ENCODE data around the gene CTNNBIP1.
"Not testable (repeated sequence)": the region's sequence is repeated elsewhere in the genome, so short reads cannot be mapped to it uniquely, and the experiment has no call there.

CTNNBIP1 gene

GRCh38 chr1:9910076-9910422 lies at the start of gene CTNNBIP1:
TSS of gene CTNNBIP1 (minus strand) at chr1:9910269. CDS start at chr1:9872064, 38,205 bp downstream.
- no peak for DNase-seq (ENCODE audit: extremely low read depth in 1 of 2, low read depth in 1 of 2)

GRCh38 chr1:9957726-9958125 lies 47.7 kb upstream of the CTNNBIP1 start:
- no peak for DNase-seq (ENCODE audit: extremely low read depth in 1 of 2, low read depth in 1 of 2)

GRCh38 chr1:9946315-9946714 lies 36.2 kb upstream of the CTNNBIP1 start:
- no peak for DNase-seq (ENCODE audit: extremely low read depth in 1 of 2, low read depth in 1 of 2)

- peak; percentile 66 to 80 for DNase-seq (ENCODE audit: extremely low read depth in 1 of 2, low read depth in 1 of 2)
Measured at GRCh38 chr1:9942939-9943788, 33.1 kb upstream of the CTNNBIP1 start, which contains the start of the genes LZIC and NMNAT1. TSS of gene LZIC (minus strand) at chr1:9943391. CDS start at chr1:9936619, 6,772 bp downstream. TSS of gene NMNAT1 (plus strand) at chr1:9943475. CDS start at chr1:9972074, 28,599 bp downstream.

- no peak for DNase-seq (ENCODE audit: extremely low read depth in 1 of 2, low read depth in 1 of 2)
Measured at GRCh38 chr1:9942399-9942938, 32.4 kb upstream of the CTNNBIP1 start.

GRCh38 chr1:9929431-9930385 lies 19.6 kb upstream of the CTNNBIP1 start:
- no peak for DNase-seq (ENCODE audit: extremely low read depth in 1 of 2, low read depth in 1 of 2)

- DNase-seq (ENCODE audit: extremely low read depth in 1 of 2, low read depth in 1 of 2) = no peak
Measured at GRCh38 chr1:9927259-9927658, 17.2 kb upstream of the CTNNBIP1 start.

- no peak for DNase-seq (ENCODE audit: extremely low read depth in 1 of 2, low read depth in 1 of 2)
Measured at GRCh38 chr1:9922342-9922741, 12.3 kb upstream of the CTNNBIP1 start.

GRCh38 chr1:9920606-9921005 lies 10.5 kb upstream of the CTNNBIP1 start:
- DNase-seq (ENCODE audit: extremely low read depth in 1 of 2, low read depth in 1 of 2) = no peak

- DNase-seq (ENCODE audit: extremely low read depth in 1 of 2, low read depth in 1 of 2) = no peak
Measured at GRCh38 chr1:9917901-9918300, 7.8 kb upstream of the CTNNBIP1 start.

GRCh38 chr1:9917495-9917894 lies 7.4 kb upstream of the CTNNBIP1 start:
- not testable (repeated sequence) for DNase-seq (ENCODE audit: extremely low read depth in 1 of 2, low read depth in 1 of 2)

- no peak for DNase-seq (ENCODE audit: extremely low read depth in 1 of 2, low read depth in 1 of 2)
Measured at GRCh38 chr1:9916452-9916851, 6.4 kb upstream of the CTNNBIP1 start.

- DNase-seq (ENCODE audit: extremely low read depth in 1 of 2, low read depth in 1 of 2) = no peak
Measured at GRCh38 chr1:9914610-9914937, 4.5 kb upstream of the CTNNBIP1 start.

- no peak for DNase-seq (ENCODE audit: extremely low read depth in 1 of 2, low read depth in 1 of 2)
Measured at GRCh38 chr1:9912264-9912936, 2.3 kb upstream of the CTNNBIP1 start.

GRCh38 chr1:9910423-9911178 lies 532 bp upstream of the CTNNBIP1 start:
- peak; percentile 99 to 100 for DNase-seq (ENCODE audit: extremely low read depth in 1 of 2, low read depth in 1 of 2)

GRCh38 chr1:9909234-9910046 lies 629 bp downstream of the CTNNBIP1 start:
- no peak for DNase-seq (ENCODE audit: extremely low read depth in 1 of 2, low read depth in 1 of 2)

GRCh38 chr1:9908871-9909233 lies 1.2 kb downstream of the CTNNBIP1 start:
- DNase-seq (ENCODE audit: extremely low read depth in 1 of 2, low read depth in 1 of 2) = no peak

GRCh38 chr1:9907441-9907840 lies 2.6 kb downstream of the CTNNBIP1 start:
- DNase-seq (ENCODE audit: extremely low read depth in 1 of 2, low read depth in 1 of 2) = no peak

- DNase-seq (ENCODE audit: extremely low read depth in 1 of 2, low read depth in 1 of 2) = no peak
Measured at GRCh38 chr1:9906466-9906865, 3.6 kb downstream of the CTNNBIP1 start.

Measured in activated CD8-positive, alpha-beta memory T cell treated with anti-CD3 and anti-CD28 coated beads for 1 hour (primary cell).